WERI-Rb-1 (cell line): ENCODE data around the gene OSGEPL1.

Experiments used
- DNase-seq: peaks from one replicate; pipeline ENCODE4 v3.0.0-alpha.2; 2020
- H3K27ac ChIP-seq: fragments of 250-450 bp; sonication (Bioruptor Pico); 2 replicates; pipeline ENCODE4 v1.5.1; 2020; ENCODE audit warnings: mild to moderate bottlenecking, moderate library complexity
- H3K27me3 ChIP-seq: fragments of 250-450 bp; sonication (Bioruptor Pico); 2 replicates; pipeline ENCODE4 v1.5.1; 2021; ENCODE audit warnings: mild to moderate bottlenecking, low read depth, moderate library complexity; ENCODE audit not compliant: insufficient read depth, severe bottlenecking
- H3K36me3 ChIP-seq: fragments of 250-450 bp; sonication (Bioruptor Pico); 2 replicates; pipeline ENCODE4 v1.5.1; 2020; ENCODE audit warnings: mild to moderate bottlenecking, moderate library complexity
- H3K4me3 ChIP-seq: 2 replicates; pipeline ENCODE4 v1.5.1; 2011; ENCODE audit warnings: low read depth, mild to moderate bottlenecking, control low read depth, low read length
- H3K9me3 ChIP-seq: fragments of 250-450 bp; sonication (Bioruptor Pico); 2 replicates; pipeline ENCODE4 v1.5.1; 2021; ENCODE audit warnings: mild to moderate bottlenecking, moderate library complexity; ENCODE audit not compliant: severe bottlenecking
- TF ChIP-seq, protein P1 (sequence below): IDR thresholded peaks from 2 replicates; pipeline ENCODE4 v1.5.1; 2011; ENCODE audit warnings: low read depth, mild to moderate bottlenecking, control low read depth, inconsistent platforms, low read length

The OSGEPL1 gene

DNA sequence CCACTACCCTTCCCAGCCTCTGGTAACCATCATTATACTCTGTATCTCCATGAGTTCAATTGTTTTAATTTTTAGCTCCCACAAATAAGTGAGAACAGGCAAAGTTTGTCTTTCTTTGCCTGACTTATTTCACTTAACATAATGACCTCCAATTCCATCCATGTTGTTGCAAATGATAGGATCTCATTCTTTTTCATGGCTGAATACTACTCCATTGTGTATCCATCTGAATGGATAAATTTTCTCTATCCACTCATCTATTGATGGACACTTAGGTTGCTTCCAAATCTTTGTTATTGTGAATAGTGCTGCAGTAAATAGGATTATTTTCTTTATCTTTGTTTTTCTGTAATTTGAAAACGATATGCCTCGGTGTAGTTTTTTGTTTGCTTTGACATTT is 61.9 kb downstream of the OSGEPL1 start:
- TF ChIP-seq, protein P1, sequence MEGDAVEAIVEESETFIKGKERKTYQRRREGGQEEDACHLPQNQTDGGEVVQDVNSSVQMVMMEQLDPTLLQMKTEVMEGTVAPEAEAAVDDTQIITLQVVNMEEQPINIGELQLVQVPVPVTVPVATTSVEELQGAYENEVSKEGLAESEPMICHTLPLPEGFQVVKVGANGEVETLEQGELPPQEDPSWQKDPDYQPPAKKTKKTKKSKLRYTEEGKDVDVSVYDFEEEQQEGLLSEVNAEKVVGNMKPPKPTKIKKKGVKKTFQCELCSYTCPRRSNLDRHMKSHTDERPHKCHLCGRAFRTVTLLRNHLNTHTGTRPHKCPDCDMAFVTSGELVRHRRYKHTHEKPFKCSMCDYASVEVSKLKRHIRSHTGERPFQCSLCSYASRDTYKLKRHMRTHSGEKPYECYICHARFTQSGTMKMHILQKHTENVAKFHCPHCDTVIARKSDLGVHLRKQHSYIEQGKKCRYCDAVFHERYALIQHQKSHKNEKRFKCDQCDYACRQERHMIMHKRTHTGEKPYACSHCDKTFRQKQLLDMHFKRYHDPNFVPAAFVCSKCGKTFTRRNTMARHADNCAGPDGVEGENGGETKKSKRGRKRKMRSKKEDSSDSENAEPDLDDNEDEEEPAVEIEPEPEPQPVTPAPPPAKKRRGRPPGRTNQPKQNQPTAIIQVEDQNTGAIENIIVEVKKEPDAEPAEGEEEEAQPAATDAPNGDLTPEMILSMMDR = no peak
- no peaks in the 10 kb centered on the region; the same call in 1 of the 2 replicates for H3K36me3 ChIP-seq
- no peak for DNase-seq
- no peak overlapping the region for H3K4me3 ChIP-seq
- H3K27ac ChIP-seq = no peak overlapping the region
- no peaks in the 10 kb centered on the region for H3K9me3 ChIP-seq
- H3K27me3 ChIP-seq = no peaks in the 10 kb centered on the region

DNA sequence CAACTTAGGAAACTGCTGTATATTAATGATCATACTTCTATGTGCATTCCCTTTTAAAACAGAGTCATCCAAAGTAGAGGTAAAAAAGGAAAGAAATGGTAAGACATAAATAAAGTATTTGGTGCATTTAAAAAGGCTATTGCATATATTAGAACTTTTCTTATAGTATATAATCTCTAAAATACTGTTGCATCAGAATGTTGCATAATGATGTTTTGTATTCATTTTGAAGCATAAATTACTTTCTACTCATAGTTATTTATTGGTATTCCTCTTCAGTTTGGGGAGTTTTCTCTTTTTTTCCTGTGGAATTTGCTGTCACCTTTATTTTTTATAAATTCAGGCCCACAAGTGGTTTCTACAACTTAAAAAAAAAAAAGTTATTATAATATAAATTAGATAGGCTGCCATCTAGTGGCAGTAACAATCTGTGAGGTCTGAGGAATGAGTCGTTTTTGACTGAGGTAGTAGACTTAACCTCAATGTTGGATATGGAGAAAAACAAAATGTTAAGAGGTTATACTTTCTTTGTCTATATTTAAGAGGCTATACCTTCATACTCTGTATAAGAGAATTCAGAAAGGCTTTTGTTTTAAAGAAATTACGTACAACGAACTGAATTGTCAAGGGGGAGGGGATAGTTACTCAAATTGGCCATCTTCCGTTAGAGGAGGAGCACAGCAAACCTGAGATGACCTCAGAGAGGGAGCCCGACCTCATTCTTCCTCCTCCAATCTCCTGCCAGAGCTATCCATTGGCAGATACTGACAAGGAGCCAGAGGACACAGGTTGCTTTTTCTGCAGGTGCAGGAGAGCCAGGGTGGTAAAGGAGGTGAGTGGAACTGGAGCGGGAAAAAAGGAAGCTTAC is 64.3 kb downstream of the OSGEPL1 start:
- no peaks in the 10 kb centered on the region for H3K27me3 ChIP-seq
- TF ChIP-seq, protein P1 = no peak
- H3K27ac ChIP-seq = no peak overlapping the region
- no peak overlapping the region for H3K4me3 ChIP-seq
- no peaks in the 10 kb centered on the region for H3K36me3 ChIP-seq
- peak; percentile 13 for DNase-seq
- H3K9me3 ChIP-seq = no peaks in the 10 kb centered on the region
